Tibial nerve (tissue), 3 donors: ENCODE measurements around the gene MYOM1.

Experiments used
- POLR2A ChIP-seq, 2 donors: fragments of 450-650 bp; IDR thresholded peaks; one replicate each; pipeline ENCODE4 v1.6.1; 2017; ENCODE audit warnings: antibody characterized with exemption in 2 of 2, mild to moderate bottlenecking in 2 of 2, moderate library complexity in 2 of 2
- TF ChIP-seq, protein P1 (sequence below), 5 experiments: fragments of 200-600 bp in 3 of 5; fragments of 450-650 bp in 2 of 5; sonication (generic) in 3 of 5; IDR thresholded peaks; one replicate each; pipeline ENCODE4 v1.5.1; 2016 to 2019; ENCODE audit warnings: antibody characterized with exemption in 5 of 5, mild to moderate bottlenecking in 3 of 5, moderate library complexity in 2 of 5

DNA sequence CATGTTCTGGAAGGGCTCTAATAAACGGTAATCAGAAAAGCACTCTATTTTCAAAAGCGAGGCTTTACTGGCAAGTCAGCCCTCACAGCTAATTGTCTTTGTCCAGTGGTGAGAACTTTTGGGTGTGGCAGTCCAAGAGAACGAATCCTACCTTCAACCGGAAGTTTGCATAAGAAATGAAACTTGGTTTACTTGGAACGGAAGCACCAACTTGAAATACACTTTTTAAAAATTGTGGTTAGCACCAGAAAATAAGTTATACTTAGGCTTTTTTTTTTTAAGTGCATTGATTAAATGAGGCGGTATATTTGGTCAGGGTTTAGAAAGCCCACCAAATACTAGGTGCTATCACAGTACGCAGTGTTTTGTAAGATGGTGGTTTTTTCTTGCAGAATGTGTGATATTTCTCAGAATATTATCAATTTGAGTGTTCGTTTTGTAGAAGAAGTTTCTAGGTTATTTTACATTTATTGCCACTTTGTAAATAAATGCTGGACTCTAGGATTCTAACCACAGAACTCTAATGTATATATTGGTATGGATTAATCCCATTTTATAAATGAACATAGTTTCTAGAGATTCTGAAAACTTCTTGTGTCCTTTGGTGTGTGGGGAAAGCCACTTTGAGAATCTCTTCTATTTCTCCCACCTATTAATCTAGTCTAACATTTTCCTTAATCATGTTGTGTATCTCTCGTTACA is 29.0 kb upstream of the MYOM1 start:
- TF ChIP-seq, protein P1, sequence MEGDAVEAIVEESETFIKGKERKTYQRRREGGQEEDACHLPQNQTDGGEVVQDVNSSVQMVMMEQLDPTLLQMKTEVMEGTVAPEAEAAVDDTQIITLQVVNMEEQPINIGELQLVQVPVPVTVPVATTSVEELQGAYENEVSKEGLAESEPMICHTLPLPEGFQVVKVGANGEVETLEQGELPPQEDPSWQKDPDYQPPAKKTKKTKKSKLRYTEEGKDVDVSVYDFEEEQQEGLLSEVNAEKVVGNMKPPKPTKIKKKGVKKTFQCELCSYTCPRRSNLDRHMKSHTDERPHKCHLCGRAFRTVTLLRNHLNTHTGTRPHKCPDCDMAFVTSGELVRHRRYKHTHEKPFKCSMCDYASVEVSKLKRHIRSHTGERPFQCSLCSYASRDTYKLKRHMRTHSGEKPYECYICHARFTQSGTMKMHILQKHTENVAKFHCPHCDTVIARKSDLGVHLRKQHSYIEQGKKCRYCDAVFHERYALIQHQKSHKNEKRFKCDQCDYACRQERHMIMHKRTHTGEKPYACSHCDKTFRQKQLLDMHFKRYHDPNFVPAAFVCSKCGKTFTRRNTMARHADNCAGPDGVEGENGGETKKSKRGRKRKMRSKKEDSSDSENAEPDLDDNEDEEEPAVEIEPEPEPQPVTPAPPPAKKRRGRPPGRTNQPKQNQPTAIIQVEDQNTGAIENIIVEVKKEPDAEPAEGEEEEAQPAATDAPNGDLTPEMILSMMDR (IDR thresholded peaks at IDR 0.05), result no peak
- no peak for TF ChIP-seq POLR2A (IDR thresholded peaks at IDR 0.05)
